HG02610 (cell line): ENCODE measurements around the gene PRCD.

Experiments used
- ATAC-seq: cut with Tn5 transposase; IDR thresholded peaks from one replicate; pipeline ENCODE4 v1.9.1; 2021; ENCODE audit warnings: mild to moderate bottlenecking, moderate library complexity; ENCODE audit not compliant: unreplicated experiment

Gene PRCD

DNA sequence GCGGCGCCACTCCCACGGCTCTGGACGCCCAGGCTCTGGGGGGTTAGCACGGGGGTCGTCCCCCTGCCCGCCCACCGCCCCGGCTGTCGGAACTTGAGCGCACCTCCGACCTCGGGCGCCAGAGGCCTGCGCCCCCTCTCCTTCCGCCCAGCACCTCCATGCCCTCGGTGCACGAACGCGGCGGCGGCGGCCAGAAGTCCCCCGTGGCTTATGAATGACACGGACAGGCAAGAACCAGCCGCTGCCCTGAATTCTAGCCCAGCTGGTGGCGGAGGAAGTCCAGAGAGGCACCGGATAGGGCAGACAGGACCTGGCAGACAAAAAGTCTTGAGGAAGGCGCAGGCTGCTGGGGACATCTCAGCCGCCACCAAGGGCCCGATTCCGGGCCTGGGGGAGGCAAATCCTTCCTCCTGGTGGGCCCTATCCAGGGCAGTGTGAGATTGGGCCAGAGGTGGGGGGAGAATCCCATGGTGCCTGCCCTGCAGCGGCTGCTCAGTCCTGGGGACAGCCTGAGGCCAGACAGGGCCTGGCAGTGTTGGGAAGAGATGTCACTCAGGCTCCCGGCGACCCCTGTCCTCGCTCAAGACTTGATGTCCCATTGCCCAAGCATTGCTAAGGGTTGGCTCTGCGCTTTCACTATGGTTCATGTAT lies 1.4 kb upstream of the PRCD start:
- no peak for ATAC-seq

- ATAC-seq = no peak
These were observed 788 bp upstream of the PRCD start for GRCh38 chr17:76538941-76539570.

GRCh38 chr17:76540381-76541300 lies 797 bp downstream of the PRCD start:
- no peak for ATAC-seq

GRCh38 chr17:76541739-76542454 lies 2.1 kb downstream of the PRCD start:
- ATAC-seq = no peak

- no peak for ATAC-seq
These were observed 2.7 kb downstream of the PRCD start for GRCh38 chr17:76542566-76542971.

DNA sequence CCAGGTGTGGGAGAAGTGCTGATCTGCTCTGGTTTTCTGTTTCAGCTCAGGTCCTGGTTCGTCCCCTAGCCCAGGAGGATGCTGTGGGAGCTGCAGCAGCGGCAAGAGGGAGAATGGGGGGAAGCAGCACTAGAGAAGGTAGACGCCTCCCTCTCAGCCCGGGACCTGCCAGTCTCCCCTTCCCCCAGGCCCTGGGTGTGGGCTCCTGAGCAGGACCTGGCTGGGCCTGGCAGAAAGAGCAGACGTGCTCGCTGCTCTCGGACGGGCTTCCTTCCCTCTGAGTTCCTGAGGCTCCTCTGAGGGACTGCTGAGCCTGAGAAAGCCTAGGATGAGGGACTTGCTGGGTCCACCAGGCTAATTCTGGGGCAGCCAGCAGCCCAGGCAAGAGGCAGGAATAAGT lies 3.1 kb downstream of the PRCD start:
- ATAC-seq = no peak

- ATAC-seq = no peak
These were observed 3.6 kb downstream of the PRCD start for GRCh38 chr17:76543482-76543825.

DNA sequence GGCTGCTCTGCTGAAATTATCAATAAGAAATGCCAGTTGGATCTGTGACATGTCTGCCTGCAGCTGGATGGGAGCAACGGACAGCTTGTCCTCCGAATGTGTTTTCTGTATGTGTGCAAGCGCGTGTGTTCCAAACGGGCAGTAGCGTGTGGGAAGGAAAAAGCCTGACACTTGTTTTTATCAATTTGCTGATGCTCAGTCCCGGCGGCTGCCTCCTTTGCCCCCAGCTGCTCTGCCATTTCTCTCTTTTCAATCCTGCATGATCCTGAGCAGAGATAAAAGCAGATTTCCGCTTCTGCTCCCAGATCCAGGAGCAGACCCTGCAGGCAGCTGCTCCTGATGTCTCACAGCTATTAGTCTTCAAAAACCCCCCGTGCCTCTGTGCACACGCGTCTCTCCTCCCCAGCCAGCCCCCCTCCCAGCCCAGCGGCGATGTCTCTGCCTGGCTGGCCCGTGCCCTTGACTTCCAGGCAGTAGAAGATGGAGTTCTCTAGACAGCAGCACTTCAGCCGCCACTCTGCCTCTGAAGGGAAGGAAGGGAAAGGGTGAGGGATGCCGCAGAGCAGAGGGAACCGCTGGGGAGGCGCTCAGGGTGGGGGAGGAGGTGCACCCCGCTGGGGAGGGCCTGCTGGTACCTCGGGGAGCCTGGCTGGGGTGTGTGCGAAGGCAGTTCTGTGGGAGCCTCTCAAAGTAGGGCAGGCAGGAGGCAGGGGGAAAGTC lies 4.1 kb downstream of the PRCD start:
- no peak for ATAC-seq

GRCh38 chr17:76544546-76545365 lies 4.9 kb downstream of the PRCD start:
- no peak for ATAC-seq

DNA sequence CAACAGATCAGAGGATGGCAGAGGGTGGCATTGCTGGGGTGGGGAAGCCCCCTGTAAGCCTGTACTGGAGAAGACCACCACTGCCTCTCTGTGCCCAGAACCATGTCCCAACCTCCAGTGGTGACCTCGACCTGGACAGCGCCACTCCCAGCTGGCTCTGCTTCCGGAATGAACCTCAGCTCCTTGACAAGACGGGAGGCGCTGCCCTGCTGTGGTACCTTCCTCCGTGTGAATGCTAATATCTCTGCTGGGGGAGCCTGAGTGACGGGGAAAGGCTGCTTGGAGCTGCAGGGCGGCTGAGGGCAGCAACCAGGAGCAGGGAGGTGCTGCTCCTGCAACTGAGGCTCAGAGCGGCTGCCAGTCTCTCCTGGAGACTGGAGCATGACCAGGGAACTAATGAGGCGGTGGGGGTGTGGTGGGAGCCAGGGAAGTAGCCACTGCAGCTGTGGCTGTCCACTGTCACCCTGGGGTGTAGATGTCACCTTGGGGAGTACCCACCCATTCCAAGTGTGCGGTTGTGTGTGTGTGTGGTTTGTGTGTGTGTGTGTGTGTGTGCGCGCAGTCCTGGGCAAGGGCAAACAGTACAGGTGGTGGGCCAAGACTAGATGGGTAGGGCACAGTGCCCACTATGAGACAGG lies 6.2 kb downstream of the PRCD start:
- ATAC-seq = no peak

GRCh38 chr17:76546556-76547182 lies 6.8 kb downstream of the PRCD start:
- ATAC-seq = no peak

DNA sequence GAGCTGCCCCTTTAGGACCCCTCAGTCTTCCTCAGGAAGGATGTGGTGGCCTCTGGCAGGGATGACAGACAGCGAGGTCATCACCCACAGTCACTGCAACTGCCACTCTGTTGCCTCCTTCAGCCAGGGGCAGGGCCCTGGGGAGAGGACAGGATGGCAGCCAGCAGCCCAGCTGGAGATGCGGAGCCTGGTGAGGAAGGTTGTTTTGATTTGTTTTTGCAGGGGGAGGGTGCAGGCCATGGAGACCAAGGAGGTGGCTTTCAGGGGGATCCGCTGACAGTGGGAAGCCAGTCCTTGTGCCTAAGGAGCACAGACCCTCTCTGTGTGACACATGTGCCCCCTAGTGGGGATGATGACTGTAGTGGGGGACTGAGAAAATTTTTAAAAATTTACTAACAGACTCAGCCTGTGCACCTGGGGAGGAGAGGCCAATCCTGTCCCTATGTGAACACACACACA lies 7.4 kb downstream of the PRCD start:
- no peak for ATAC-seq

DNA sequence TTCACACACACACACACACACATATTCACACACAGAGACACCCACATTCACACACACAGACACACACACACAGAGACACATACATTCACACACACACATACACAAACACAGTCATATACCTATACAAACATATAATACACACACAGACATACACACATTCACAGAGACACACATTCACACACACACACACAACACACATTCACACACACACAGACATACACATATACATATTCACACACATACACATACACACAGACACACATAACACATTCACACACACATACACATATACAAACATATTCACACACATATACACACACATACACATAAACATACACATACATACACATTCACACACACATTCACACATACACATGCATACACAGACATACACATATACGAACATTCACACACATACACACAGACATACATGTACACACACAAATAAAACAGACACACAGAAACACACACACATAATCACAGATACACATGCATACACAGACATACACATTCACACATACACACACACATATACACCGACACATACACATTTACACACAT lies 7.9 kb downstream of the PRCD start:
- no peak for ATAC-seq

DNA sequence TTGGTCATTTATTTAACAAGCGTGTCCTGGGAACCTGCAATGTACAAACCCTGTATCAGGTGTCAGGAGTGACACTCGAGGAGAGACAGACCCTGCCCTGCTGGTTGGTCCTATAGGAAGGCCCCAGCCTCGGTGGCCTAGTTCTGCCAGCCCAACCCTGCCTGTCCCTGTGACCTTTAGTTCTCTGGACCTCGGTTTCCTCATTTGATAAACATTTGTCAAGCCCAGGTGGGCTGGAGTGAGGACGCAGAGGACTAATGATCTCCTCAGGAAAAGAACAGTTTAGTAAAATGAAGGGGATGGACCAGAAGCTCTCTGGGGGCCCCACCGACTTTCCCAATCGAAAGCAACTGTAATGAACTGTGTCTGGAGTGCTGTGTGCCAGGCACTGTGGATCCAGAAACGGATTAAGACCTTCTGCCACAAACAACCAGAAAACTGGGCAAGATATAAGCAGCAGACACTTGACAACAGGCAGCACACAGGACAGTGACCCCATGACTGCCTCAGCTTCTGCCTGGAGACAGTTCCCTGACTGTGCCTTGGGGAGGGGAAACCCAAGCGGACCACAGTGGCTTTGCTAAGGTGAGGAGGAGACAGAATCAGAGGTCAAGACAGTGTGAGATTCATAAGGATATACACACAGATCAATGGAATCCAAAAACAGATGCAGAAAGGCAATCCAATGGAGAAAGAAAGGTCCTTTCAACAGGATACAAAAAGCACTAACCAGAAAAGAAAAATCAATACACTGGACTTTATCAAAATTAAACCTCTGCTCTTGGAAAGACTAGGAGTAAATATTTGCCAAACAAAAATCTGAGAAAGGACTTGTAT lies 8.8 kb downstream of the PRCD start:
- ATAC-seq = no peak

GRCh38 chr17:76549215-76549518 lies 9.3 kb downstream of the PRCD start:
- no peak for ATAC-seq

DNA sequence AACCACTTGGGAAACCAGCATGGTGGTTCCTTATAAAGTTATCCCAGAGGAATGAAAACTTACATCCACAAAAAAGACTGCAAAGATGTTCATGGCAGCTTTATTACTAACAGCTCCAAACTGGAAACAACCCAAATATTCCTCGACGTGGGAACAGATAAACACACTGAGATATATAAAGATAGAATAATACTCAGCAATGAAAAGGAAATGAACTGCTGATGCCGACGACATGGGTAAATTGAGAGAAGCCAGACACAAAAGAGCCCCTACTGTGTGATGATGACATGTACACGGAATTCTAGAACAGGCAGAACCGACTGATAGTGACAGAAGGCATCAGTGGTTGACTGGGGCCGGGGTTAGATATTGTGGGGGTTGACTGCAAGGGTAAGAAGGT lies 9.7 kb downstream of the PRCD start:
- no peak for ATAC-seq

- ATAC-seq = no peak
These were observed 11.1 kb downstream of the PRCD start for GRCh38 chr17:76550712-76551615.
